Upper lobe of right lung (tissue), 1 donor: ENCODE measurements around the gene RELL1. TPM values are rescaled to one million over a fixed set of nuclear protein-coding genes. Genes with fewer than 3 reads are reported as not detected.
A peak's percentile ranks its signal among the peaks of the same experiment; 100 is the strongest.

ENCODE experiments used
- ATAC-seq: fragments of 200-7000 bp; cut with Tn5 transposase; one replicate; pipeline ENCODE4 v1.9.1; 2020; ENCODE audit warnings: mild to moderate bottlenecking, moderate library complexity
- DNase-seq: peaks from one replicate; pipeline ENCODE4 v3.0.0-alpha.2; 2020
- H3K27ac ChIP-seq: fragments of 200-600 bp; one replicate; pipeline ENCODE4 v1.8.0; 2022
- H3K27me3 ChIP-seq: fragments of 200-600 bp; one replicate; pipeline ENCODE4 v1.8.0; 2022; ENCODE audit warnings: mild to moderate bottlenecking
- H3K36me3 ChIP-seq: fragments of 200-600 bp; one replicate; pipeline ENCODE4 v1.8.0; 2022
- H3K4me1 ChIP-seq: fragments of 200-600 bp; one replicate; pipeline ENCODE4 v1.8.0; 2022
- H3K4me3 ChIP-seq: fragments of 200-600 bp; one replicate; pipeline ENCODE4 v1.8.0; 2022; ENCODE audit warnings: mild to moderate bottlenecking
- H3K9me3 ChIP-seq: fragments of 200-600 bp; one replicate; pipeline ENCODE4 v1.8.0; 2022
- CTCF ChIP-seq: fragments of 200-600 bp; IDR thresholded peaks from one replicate; pipeline ENCODE4 v1.8.0; 2022; ENCODE audit warnings: antibody characterized with exemption
- intact Hi-C: fragments of 100-400 bp; cut with DNase I; formaldehyde crosslinking; loops from one replicate; pipeline ENCODE4 v1.11.0; 2022
- total RNA-seq: library from RNA; stranded (reverse); fragmentation: NEBNext Ultra II Directional; extraction: Animal tissue kit (Norgen Biotek cat#: 25700); gene quantifications from one replicate; pipeline ENCODE4 v1.2.1, GENCODE V29; 2021
- donor health status: DM: no; HTN: yes; CAD: no; lungs with severe emphysema.

RELL1 gene
- total RNA-seq, 1 donor from 2014 or later = 49.1 TPM

DNA sequence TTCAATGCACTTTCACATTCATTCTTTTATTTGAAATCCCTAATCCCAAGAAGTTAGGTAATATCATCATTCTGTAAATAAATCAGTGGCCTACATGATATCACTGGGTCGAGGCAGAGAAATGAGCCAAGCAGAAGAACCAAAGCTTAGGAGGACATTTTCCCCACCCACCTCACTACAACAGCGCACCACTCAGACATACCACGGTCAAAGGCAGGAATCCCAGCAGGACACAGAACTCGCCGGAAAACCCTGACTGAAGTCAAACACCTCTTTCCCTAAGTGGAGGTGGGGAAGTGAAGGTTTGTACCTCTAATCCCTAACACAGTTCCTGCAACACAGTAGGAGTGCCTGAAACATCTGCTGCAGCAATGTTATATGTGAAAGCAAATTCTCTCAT is 21.5 kb downstream of the RELL1 start:
- H3K4me1 ChIP-seq = peaks cover 66% of the 10 kb centered on the region
- no peak for TF ChIP-seq CTCF
- no peak overlapping the region for H3K27ac ChIP-seq
- no peak overlapping the region for H3K4me3 ChIP-seq
- no peaks in the 10 kb centered on the region for H3K9me3 ChIP-seq
- no peak for DNase-seq
- peak; percentile 43 for ATAC-seq
- no peaks in the 10 kb centered on the region for H3K36me3 ChIP-seq
- no peaks in the 10 kb centered on the region for H3K27me3 ChIP-seq
- intact Hi-C loops = no loop called here

DNA sequence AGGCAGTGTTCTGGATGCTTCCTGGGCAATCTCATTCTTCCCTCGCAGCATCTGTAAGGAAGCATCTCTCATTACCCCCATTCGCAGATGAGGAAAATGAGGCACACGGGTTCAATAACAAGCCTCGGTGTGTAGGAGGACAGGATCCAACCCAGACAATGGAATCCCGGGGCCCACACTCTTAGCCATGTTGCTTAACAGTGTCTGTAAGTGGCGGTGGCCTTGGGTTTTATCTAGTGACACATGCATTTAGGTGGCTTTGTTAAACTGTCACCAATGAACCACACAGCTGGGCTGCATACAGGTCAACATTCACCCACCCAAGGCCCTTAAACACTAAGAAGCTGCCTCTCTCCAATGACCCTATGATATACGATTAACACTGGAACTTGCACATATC is 22.6 kb downstream of the RELL1 start:
- no peak for TF ChIP-seq CTCF
- intact Hi-C loops = no loop called here
- no peak for DNase-seq
- no peaks in the 10 kb centered on the region for H3K27me3 ChIP-seq
- H3K4me3 ChIP-seq = no peak overlapping the region
- peaks cover 66% of the 10 kb centered on the region for H3K4me1 ChIP-seq
- no peak for ATAC-seq
- H3K9me3 ChIP-seq = no peaks in the 10 kb centered on the region
- no peaks in the 10 kb centered on the region for H3K36me3 ChIP-seq
- no peak overlapping the region for H3K27ac ChIP-seq

GRCh38 chr4:37662861-37663390 is 23.2 kb downstream of the RELL1 start:
- intact Hi-C loops = no loop called here
- no peak for TF ChIP-seq CTCF
- Histone ChIP-seq H3K27me3 (no peaks in the 10 kb centered on the region), H3K36me3 (no peaks in the 10 kb centered on the region), H3K4me3 (no peak overlapping the region), H3K27ac (no peak overlapping the region), H3K4me1 (peaks cover 66% of the 10 kb centered on the region), H3K9me3 (no peaks in the 10 kb centered on the region)
- DNase-seq = no peak
- no peak for ATAC-seq

DNA sequence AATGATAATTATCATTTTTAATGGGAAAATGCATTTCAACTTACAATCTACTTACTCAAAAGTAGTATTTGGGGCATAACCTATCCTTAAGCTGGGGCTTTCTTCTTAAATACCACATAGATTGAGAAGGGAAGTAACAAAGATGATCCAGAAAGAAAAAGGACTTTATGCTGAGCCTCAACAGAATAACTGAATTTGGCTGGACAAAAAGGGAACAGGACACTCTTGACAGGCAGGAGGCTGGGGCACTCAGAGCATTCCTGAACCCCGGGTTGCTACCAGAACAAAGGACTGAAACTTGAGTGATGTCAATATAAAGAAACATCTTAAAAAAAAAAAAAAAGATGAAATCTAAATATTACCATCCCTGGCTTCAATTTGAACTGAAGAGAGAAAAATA is 23.9 kb downstream of the RELL1 start:
- H3K27ac ChIP-seq = no peak overlapping the region
- H3K4me1 ChIP-seq = peaks cover 63% of the 10 kb centered on the region

DNA sequence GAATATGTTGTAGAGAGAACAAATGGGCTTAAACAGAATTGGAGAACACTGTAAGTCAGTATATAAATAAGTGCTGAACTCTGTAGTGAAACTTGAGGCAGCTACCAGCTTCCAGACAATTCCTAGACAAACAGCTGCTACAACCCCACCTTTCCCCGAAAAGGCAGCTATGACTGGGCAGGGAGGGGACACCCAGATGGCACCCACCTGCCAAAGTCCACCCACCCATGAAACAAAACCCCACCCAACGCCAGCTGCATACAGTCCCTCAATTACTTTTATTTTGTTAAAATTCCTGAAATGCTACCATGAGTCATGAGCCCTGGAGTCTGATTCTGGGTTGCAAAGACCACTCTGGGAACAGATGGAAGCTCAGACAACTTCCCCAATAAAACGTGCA is 24.4 kb downstream of the RELL1 start:
- no peak overlapping the region for H3K27ac ChIP-seq
- no peak for DNase-seq
- peaks cover 5% of the 10 kb centered on the region for H3K9me3 ChIP-seq
- intact Hi-C loops = no loop called here
- no peaks in the 10 kb centered on the region for H3K27me3 ChIP-seq
- H3K4me3 ChIP-seq = no peak overlapping the region
- peaks cover 58% of the 10 kb centered on the region for H3K4me1 ChIP-seq
- TF ChIP-seq CTCF = no peak
- no peak for ATAC-seq
- no peaks in the 10 kb centered on the region for H3K36me3 ChIP-seq

More for the DNA sequence above, 23.9 kb downstream of the RELL1 start:
- DNase-seq (no peak), ATAC-seq (no peak)
- H3K36me3 ChIP-seq = no peaks in the 10 kb centered on the region
- no peaks in the 10 kb centered on the region for H3K27me3 ChIP-seq
- intact Hi-C loops = no loop called here
- no peak overlapping the region for H3K4me3 ChIP-seq
- peaks cover under 1% of the 10 kb centered on the region for H3K9me3 ChIP-seq
- TF ChIP-seq CTCF = no peak

DNA sequence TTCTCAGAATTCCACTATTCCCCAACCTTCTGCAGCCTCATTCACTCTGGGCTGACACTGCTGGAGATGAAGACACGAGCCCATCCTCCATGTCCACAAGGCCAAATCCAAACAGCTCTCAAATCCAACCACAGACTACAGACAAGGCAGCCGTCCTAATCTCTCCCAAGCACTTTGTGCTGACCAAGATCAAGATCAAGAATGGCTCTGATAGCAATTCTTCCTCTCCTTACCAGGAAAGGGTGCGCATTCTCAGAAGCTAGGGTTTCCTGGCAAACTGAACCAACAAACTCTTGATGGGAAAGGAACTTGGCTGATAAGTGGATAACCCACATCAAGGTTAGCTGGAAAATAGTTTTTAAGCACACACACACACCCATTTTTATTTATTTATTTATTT is 26.5 kb downstream of the RELL1 start:
- ATAC-seq = no peak
- Histone ChIP-seq H3K27ac (no peak overlapping the region), H3K4me3 (no peak overlapping the region), H3K27me3 (no peaks in the 10 kb centered on the region), H3K4me1 (peaks cover 37% of the 10 kb centered on the region), H3K36me3 (no peaks in the 10 kb centered on the region), H3K9me3 (peaks cover 18% of the 10 kb centered on the region)
- intact Hi-C loops = no loop called here
- TF ChIP-seq CTCF = no peak
- DNase-seq = no peak
